ENCODE data around the gene PHYHD1.

The PHYHD1 gene

DNA sequence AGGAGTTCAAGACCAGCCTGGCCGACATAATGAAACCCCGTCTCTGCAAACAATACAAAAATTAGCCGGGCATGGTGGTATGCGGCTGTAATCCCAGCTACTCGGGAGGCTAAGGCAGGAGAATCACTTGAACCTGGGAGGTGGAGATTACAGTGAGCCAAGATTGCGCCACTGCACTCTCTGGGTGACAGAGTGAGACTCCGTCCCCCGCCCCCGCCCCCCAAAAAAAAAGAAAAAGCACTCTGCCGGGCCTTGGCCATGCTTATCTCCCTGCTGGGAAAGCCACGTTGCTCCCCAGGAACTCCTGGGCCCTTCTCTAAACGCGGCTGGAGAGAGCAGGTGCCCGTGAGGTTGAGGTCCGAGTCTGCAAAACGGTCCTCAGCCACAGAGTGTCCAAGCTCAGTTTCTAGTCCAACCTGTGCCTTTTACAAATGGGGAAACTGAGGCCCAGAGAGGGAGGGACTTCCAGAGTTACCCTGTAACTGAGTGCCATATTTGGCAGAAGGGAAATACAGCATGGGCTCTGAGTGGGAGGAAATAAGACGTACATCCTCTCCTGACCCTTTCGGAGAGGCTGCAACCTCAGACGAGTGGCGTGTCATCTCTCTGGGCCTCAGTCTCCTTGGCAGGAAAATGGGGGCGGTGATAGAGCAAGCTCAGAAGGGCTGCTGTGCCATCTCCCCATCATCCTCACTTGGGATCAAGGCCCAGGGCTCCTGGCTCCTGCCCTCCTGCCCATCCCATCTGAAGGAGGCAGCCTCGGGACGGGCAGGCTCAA is 6.6 kb upstream of the PHYHD1 start:
- Histone ChIP-seq H3F3A (ENCODE audit: insufficient read depth, low read length) (no peaks in the 10 kb centered on the region), H3K9me3 (replicated peaks; ENCODE audit: insufficient read depth, low read length) (no peaks in the 10 kb centered on the region), H3K9me2 (replicated peaks; ENCODE audit: insufficient read depth, low read length) (no peaks in the 10 kb centered on the region), H3K36me3 (replicated peaks; ENCODE audit: insufficient read depth, low read length) (no peaks in the 10 kb centered on the region; the same call in 1 of the 2 replicates), H3K27me3 (replicated peaks; ENCODE audit: insufficient read depth, low read length) (no peaks in the 10 kb centered on the region), H3K9ac (ENCODE audit: low read length) (no peak overlapping the region), H3K4me1 (ENCODE audit: low read length) (no peaks in the 10 kb centered on the region), H3K4me2 (ENCODE audit: low read depth, low read length) (no peak overlapping the region), H4K20me1 (ENCODE audit: insufficient read depth, low read length) (no peaks in the 10 kb centered on the region), H2AFZ (ENCODE audit: low read length) (no peak overlapping the region), H3K4me3 (ENCODE audit: low read length) (no peak overlapping the region), H3K79me2 (ENCODE audit: low read length) (peaks cover 16% of the 10 kb centered on the region), H3K27ac (ENCODE audit: low read length) (no peak overlapping the region)
- no peak for TF ChIP-seq EZH2 (optimal IDR thresholded peaks at IDR 0.05; ENCODE audit: low read depth, low read length)
- no peak for TF ChIP-seq EZH2phosphoT487 (IDR thresholded peaks at IDR 0.05; ENCODE audit: low read length)
- TF ChIP-seq, protein P1, sequence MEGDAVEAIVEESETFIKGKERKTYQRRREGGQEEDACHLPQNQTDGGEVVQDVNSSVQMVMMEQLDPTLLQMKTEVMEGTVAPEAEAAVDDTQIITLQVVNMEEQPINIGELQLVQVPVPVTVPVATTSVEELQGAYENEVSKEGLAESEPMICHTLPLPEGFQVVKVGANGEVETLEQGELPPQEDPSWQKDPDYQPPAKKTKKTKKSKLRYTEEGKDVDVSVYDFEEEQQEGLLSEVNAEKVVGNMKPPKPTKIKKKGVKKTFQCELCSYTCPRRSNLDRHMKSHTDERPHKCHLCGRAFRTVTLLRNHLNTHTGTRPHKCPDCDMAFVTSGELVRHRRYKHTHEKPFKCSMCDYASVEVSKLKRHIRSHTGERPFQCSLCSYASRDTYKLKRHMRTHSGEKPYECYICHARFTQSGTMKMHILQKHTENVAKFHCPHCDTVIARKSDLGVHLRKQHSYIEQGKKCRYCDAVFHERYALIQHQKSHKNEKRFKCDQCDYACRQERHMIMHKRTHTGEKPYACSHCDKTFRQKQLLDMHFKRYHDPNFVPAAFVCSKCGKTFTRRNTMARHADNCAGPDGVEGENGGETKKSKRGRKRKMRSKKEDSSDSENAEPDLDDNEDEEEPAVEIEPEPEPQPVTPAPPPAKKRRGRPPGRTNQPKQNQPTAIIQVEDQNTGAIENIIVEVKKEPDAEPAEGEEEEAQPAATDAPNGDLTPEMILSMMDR (IDR thresholded peaks at IDR 0.05; ENCODE audit: low read length) = no peak
- no peak for DNase-seq

DNA sequence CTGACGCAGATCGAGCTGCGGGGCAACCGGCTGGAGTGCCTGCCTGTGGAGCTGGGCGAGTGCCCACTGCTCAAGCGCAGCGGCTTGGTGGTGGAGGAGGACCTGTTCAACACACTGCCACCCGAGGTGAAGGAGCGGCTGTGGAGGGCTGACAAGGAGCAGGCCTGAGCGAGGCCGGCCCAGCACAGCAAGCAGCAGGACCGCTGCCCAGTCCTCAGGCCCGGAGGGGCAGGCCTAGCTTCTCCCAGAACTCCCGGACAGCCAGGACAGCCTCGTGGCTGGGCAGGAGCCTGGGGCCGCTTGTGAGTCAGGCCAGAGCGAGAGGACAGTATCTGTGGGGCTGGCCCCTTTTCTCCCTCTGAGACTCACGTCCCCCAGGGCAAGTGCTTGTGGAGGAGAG is 4.6 kb upstream of the PHYHD1 start:
- Histone ChIP-seq H3K36me3 (replicated peaks; ENCODE audit: insufficient read depth, low read length) (no peaks in the 10 kb centered on the region), H3F3A (ENCODE audit: insufficient read depth, low read length) (no peaks in the 10 kb centered on the region), H3K9ac (ENCODE audit: low read length) (no peak overlapping the region), H4K20me1 (ENCODE audit: insufficient read depth, low read length) (no peaks in the 10 kb centered on the region), H3K4me3 (ENCODE audit: low read length) (no peak overlapping the region), H3K9me3 (replicated peaks; ENCODE audit: insufficient read depth, low read length) (no peaks in the 10 kb centered on the region), H3K27ac (ENCODE audit: low read length) (no peak overlapping the region), H3K79me2 (ENCODE audit: low read length) (peaks cover 13% of the 10 kb centered on the region), H3K27me3 (replicated peaks; ENCODE audit: insufficient read depth, low read length) (no peaks in the 10 kb centered on the region), H3K9me2 (replicated peaks; ENCODE audit: insufficient read depth, low read length) (no peaks in the 10 kb centered on the region), H3K4me1 (ENCODE audit: low read length) (no peaks in the 10 kb centered on the region), H2AFZ (ENCODE audit: low read length) (no peak overlapping the region), H3K4me2 (ENCODE audit: low read depth, low read length) (no peak overlapping the region)
- TF ChIP-seq EZH2phosphoT487 (IDR thresholded peaks at IDR 0.05; ENCODE audit: low read length) = no peak
- no peak for DNase-seq

DNA sequence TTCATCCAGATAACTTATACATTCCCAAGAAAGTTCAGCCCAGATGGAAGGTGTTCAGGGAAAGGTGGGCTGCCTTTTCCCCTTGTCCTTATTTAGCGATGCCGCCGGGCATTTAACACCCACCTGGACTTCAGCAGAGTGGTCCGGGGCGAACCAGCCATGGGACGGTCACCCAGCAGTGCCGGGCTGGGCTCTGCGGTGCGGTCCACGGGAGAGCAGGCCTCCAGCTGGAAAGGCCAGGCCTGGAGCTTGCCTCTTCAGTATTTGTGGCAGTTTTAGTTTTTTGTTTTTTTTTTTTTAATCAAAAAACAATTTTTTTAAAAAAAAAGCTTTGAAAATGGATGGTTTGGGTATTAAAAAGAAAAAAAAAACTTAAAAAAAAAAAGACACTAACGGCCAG is 4.0 kb upstream of the PHYHD1 start:
- Histone ChIP-seq H3K9me3 (replicated peaks; ENCODE audit: insufficient read depth, low read length) (no peaks in the 10 kb centered on the region), H3K4me1 (ENCODE audit: low read length) (no peaks in the 10 kb centered on the region), H3K36me3 (replicated peaks; ENCODE audit: insufficient read depth, low read length) (no peaks in the 10 kb centered on the region), H3K9ac (ENCODE audit: low read length) (no peak overlapping the region), H3F3A (ENCODE audit: insufficient read depth, low read length) (no peaks in the 10 kb centered on the region), H3K27me3 (replicated peaks; ENCODE audit: insufficient read depth, low read length) (no peaks in the 10 kb centered on the region), H3K79me2 (ENCODE audit: low read length) (peaks cover 9% of the 10 kb centered on the region), H4K20me1 (ENCODE audit: insufficient read depth, low read length) (no peaks in the 10 kb centered on the region), H2AFZ (ENCODE audit: low read length) (no peak overlapping the region), H3K4me2 (ENCODE audit: low read depth, low read length) (no peak overlapping the region), H3K27ac (ENCODE audit: low read length) (no peak overlapping the region), H3K4me3 (ENCODE audit: low read length) (no peak overlapping the region), H3K9me2 (replicated peaks; ENCODE audit: insufficient read depth, low read length) (no peaks in the 10 kb centered on the region)
- TF ChIP-seq EZH2phosphoT487 (IDR thresholded peaks at IDR 0.05; ENCODE audit: low read length) (no peak), EZH2 (optimal IDR thresholded peaks at IDR 0.05; ENCODE audit: low read depth, low read length) (no peak)
- TF ChIP-seq, protein P1 (IDR thresholded peaks at IDR 0.05; ENCODE audit: low read length) = no peak
- no peak for DNase-seq
